Neuronal stem cell (in vitro differentiated cells): ENCODE data around the gene GLG1.
"Not testable (repeated sequence)": the region's sequence is repeated elsewhere in the genome, so short reads cannot be mapped to it uniquely, and the experiment has no call there.

Experiments
- DNase-seq: peaks from one replicate; pipeline ENCODE4 v3.0.0-alpha.2; 2013; ENCODE audit warnings: low spot score
- H2AFZ ChIP-seq: one replicate; pipeline ENCODE4 v1.6.1; 2013; ENCODE audit warnings: mild to moderate bottlenecking, low read length, inconsistent platforms
- H2AK5ac ChIP-seq: 2 replicates; pipeline ENCODE4 v1.6.1; 2013; ENCODE audit warnings: low read depth, mild to moderate bottlenecking, inconsistent platforms, low read length, moderate library complexity, mixed read lengths
- H2BK120ac ChIP-seq: 2 replicates; pipeline ENCODE4 v1.6.1; 2013; ENCODE audit warnings: low read depth, mild to moderate bottlenecking, inconsistent platforms, low read length, moderate library complexity, mixed read lengths
- H2BK12ac ChIP-seq: one replicate; pipeline ENCODE4 v1.6.1; 2013; ENCODE audit warnings: low read length, inconsistent platforms
- H2BK15ac ChIP-seq: 2 replicates; pipeline ENCODE4 v1.6.1; 2013; ENCODE audit warnings: mild to moderate bottlenecking, low read length, inconsistent platforms, mixed read lengths
- H2BK5ac ChIP-seq: one replicate; pipeline ENCODE4 v1.6.1; 2013; ENCODE audit warnings: inconsistent platforms, mild to moderate bottlenecking, low read length, moderate library complexity
- H3K14ac ChIP-seq: one replicate; pipeline ENCODE4 v1.6.1; 2013; ENCODE audit warnings: low read length, inconsistent platforms
- H3K18ac ChIP-seq: 2 replicates; pipeline ENCODE4 v1.6.1; 2013; ENCODE audit warnings: low read length, inconsistent platforms
- H3K23ac ChIP-seq: 2 replicates; pipeline ENCODE4 v1.6.1; 2013; ENCODE audit warnings: low read depth, mild to moderate bottlenecking, mixed read lengths, low read length, inconsistent platforms; ENCODE audit not compliant: poor library complexity
- H3K27ac ChIP-seq: replicated peaks from 3 replicates; pipeline ENCODE4 v1.5.1; 2013; ENCODE audit warnings: low read length, inconsistent platforms
- H3K27me3 ChIP-seq, 3 experiments: 2 replicates each; pipeline ENCODE4 v1.6.1; 2013; ENCODE audit warnings: low read length in 3 of 3, mild to moderate bottlenecking in 2 of 3, inconsistent platforms in 1 of 3, low read depth in 1 of 3, mixed read lengths in 1 of 3, moderate library complexity in 1 of 3; ENCODE audit not compliant: control insufficient read depth in 3 of 3, insufficient read depth in 3 of 3
- H3K36me3 ChIP-seq, 2 donors: replicated peaks in 1 of 2; 2 replicates each; pipeline ENCODE4 v1.6.1; 2013; ENCODE audit warnings: low read length in 2 of 2; ENCODE audit not compliant: control insufficient read depth in 2 of 2, insufficient read depth in 2 of 2
- H3K4ac ChIP-seq: 2 replicates; pipeline ENCODE4 v1.6.1; 2013; ENCODE audit warnings: inconsistent platforms, mild to moderate bottlenecking, low read length, moderate library complexity
- H3K4me1 ChIP-seq, 2 donors: 1 replicate in 1 of 2; 2 replicates in 1 of 2; pipeline ENCODE4 v1.6.1; 2013; ENCODE audit warnings: low read length in 2 of 2, low read depth in 1 of 2; ENCODE audit not compliant: control insufficient read depth in 2 of 2, insufficient read depth in 1 of 2
- H3K4me2 ChIP-seq: one replicate; pipeline ENCODE4 v1.6.1; 2013; ENCODE audit warnings: mild to moderate bottlenecking, low read length, inconsistent platforms; ENCODE audit not compliant: insufficient read depth, poor library complexity, severe bottlenecking
- H3K4me3 ChIP-seq, 2 donors: 2 replicates each; pipeline ENCODE4 v1.5.1; 2013; ENCODE audit warnings: low read length in 2 of 2, mild to moderate bottlenecking in 2 of 2, inconsistent platforms in 1 of 2, moderate library complexity in 1 of 2
- H3K79me1 ChIP-seq: one replicate; pipeline ENCODE4 v1.6.1; 2013; ENCODE audit warnings: low read depth, mild to moderate bottlenecking, inconsistent platforms, low read length, moderate library complexity
- H3K9ac ChIP-seq: one replicate; pipeline ENCODE4 v1.6.1; 2013; ENCODE audit warnings: mild to moderate bottlenecking, low read depth, low read length, inconsistent platforms; ENCODE audit not compliant: poor library complexity
- H3K9me3 ChIP-seq, 2 donors: replicated peaks in 1 of 2; 2 replicates each; pipeline versions ENCODE3 to v1.6.1; 2013; ENCODE audit warnings: low read length in 2 of 2, mild to moderate bottlenecking in 2 of 2, inconsistent platforms in 1 of 2, low read depth in 1 of 2, mixed read lengths in 1 of 2, moderate library complexity in 1 of 2; ENCODE audit not compliant: control insufficient read depth in 2 of 2, insufficient read depth in 1 of 2
- H4K8ac ChIP-seq: one replicate; pipeline ENCODE4 v1.6.1; 2013; ENCODE audit warnings: low read depth, mild to moderate bottlenecking, inconsistent platforms, low read length, moderate library complexity
- H4K91ac ChIP-seq: one replicate; pipeline ENCODE4 v1.6.1; 2013; ENCODE audit warnings: low read length, low read depth, mild to moderate bottlenecking, inconsistent platforms; ENCODE audit not compliant: poor library complexity
- WGBS, 2 donors: extraction: QIAGEN DNeasy Blood & Tissue Kit; methylation state at CpG; one replicate each; pipeline ENCODE4 v1.1.7; 2013; ENCODE audit warnings: missing lambda C conversion rate in 2 of 2, mixed read lengths in 1 of 2; ENCODE audit not compliant: insufficient read length in 2 of 2, insufficient replicate concordance in 1 of 2; ENCODE audit errors: extremely low coverage in 2 of 2; 5-methylcytosine and 5-hydroxymethylcytosine counted together

GLG1 gene

GRCh38 chr16:74413920-74414319 is 193.0 kb downstream of the GLG1 start:
- not testable (repeated sequence) for H3K9ac ChIP-seq, H3K23ac ChIP-seq, H3K36me3 ChIP-seq, H3K4ac ChIP-seq, H3K4me3 ChIP-seq, H4K8ac ChIP-seq, H2BK120ac ChIP-seq, DNase-seq, H2BK12ac ChIP-seq, H3K27ac ChIP-seq, H2AFZ ChIP-seq, H3K27me3 ChIP-seq, H2BK15ac ChIP-seq, H3K4me1 ChIP-seq, H2AK5ac ChIP-seq, H4K91ac ChIP-seq, H3K79me1 ChIP-seq, H2BK5ac ChIP-seq, H3K9me3 ChIP-seq, H3K4me2 ChIP-seq, H3K18ac ChIP-seq, H3K14ac ChIP-seq
- WGBS, 2 donors, result no CpG with 5 or more reads among the region's 7 CpGs

GRCh38 chr16:74413485-74413884 is 193.4 kb downstream of the GLG1 start:
- H3K18ac ChIP-seq, H3K14ac ChIP-seq, H3K27ac ChIP-seq, H4K91ac ChIP-seq, DNase-seq, H3K9me3 ChIP-seq, H3K4me2 ChIP-seq, H3K4me1 ChIP-seq, H4K8ac ChIP-seq, H3K23ac ChIP-seq, H2AFZ ChIP-seq, H2BK15ac ChIP-seq, H3K36me3 ChIP-seq, H2BK5ac ChIP-seq, H2AK5ac ChIP-seq, H3K79me1 ChIP-seq, H3K4ac ChIP-seq, H2BK120ac ChIP-seq, H3K27me3 ChIP-seq, H2BK12ac ChIP-seq, H3K9ac ChIP-seq, H3K4me3 ChIP-seq: not testable (repeated sequence)
- WGBS, 2 donors, result no CpG with 5 or more reads among the region's 9 CpGs

DNA sequence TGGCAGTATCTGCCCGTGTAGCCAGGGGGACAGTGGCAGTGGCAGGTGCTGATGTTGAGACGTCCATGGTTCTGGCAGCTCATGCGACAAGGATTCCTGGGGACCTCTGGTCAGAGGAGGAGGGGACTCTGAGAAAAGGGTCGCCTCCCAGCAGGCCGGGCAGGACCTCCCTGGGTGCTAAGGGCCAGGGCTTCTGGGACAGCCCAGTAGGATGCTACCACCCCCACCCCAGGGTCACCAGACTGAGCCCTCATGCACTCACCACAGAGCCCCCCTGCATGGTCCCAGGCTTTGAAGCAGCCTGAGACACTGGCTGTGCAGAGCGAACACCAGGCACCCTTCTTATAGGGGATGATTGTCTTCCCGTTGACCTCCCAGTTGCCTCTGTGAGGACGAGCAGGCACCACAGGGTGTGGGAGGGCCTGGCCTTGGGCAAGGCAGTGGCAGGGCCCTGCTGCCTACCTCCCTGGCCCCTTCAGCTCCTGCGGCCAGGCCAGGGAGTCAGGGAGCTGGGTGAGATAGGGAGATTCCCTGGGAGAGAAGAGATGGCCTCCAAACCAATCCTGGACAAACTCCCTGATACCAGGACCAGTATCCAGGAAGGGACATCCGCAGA is 194.0 kb downstream of the GLG1 start:
- H2BK120ac ChIP-seq, H3K27ac ChIP-seq, H3K27me3 ChIP-seq, H3K9me3 ChIP-seq, H3K18ac ChIP-seq, H3K4ac ChIP-seq, H3K9ac ChIP-seq, H2BK15ac ChIP-seq, H2BK5ac ChIP-seq, H3K4me2 ChIP-seq, H4K8ac ChIP-seq, H3K79me1 ChIP-seq, H2BK12ac ChIP-seq, H2AK5ac ChIP-seq, H3K14ac ChIP-seq, H3K23ac ChIP-seq, H3K4me3 ChIP-seq, H3K4me1 ChIP-seq, DNase-seq, H2AFZ ChIP-seq, H4K91ac ChIP-seq, H3K36me3 ChIP-seq: not testable (repeated sequence)
- no CpG with 5 or more reads among the region's 10 CpGs for WGBS, 2 donors

- not testable (repeated sequence) for H2BK12ac ChIP-seq, H3K23ac ChIP-seq, H3K27me3 ChIP-seq, H3K27ac ChIP-seq, H2AK5ac ChIP-seq, H3K14ac ChIP-seq, H3K4ac ChIP-seq, H4K91ac ChIP-seq, H2AFZ ChIP-seq, H2BK15ac ChIP-seq, H3K36me3 ChIP-seq, H3K79me1 ChIP-seq, H3K4me3 ChIP-seq, H3K9ac ChIP-seq, H4K8ac ChIP-seq, H2BK5ac ChIP-seq, DNase-seq, H3K4me1 ChIP-seq, H3K18ac ChIP-seq, H2BK120ac ChIP-seq, H3K4me2 ChIP-seq, H3K9me3 ChIP-seq
- WGBS, 2 donors, result no CpG with 5 or more reads among the region's 13 CpGs
Observed at GRCh38 chr16:74412138-74412774, 194.7 kb downstream of the GLG1 start.
